Panc1 (cell line): Measurements from ENCODE around the gene PEX5L. TPM values are rescaled to one million over a fixed set of nuclear protein-coding genes. Genes with fewer than 3 reads are reported as not detected.

Experiments
- ATAC-seq: fragments of 200-7000 bp; cut with Tn5 transposase; 2 replicates; pipeline ENCODE4 v1.9.1; 2020; ENCODE audit warnings: mild to moderate bottlenecking, moderate library complexity
- BruUV-seq: library from RNA; stranded (reverse); fragments of 400-500 nt; replicated peaks from 2 replicates; lab custom pipeline; 2021; lab: Mats Ljungman, UMichigan
- CTCF ChIA-PET: fragments of 300-600 bp; sonication (Branson Sonifier 250); formaldehyde crosslinking; loops from one replicate; lab custom pipeline; 2022; ENCODE audit warnings: antibody characterized with exemption; lab: Charles Lee
- POLR2A ChIA-PET: fragments of 300-600 bp; sonication (Branson Sonifier 250); formaldehyde crosslinking; loops from one replicate; lab custom pipeline; 2022; ENCODE audit warnings: antibody characterized with exemption; lab: Charles Lee
- DNase-seq: peaks from one replicate; pipeline ENCODE4 v3.0.0-alpha.2; 2010; ENCODE audit warnings: low read depth, low spot score
- H3K27ac ChIP-seq: 2 replicates; pipeline ENCODE4 v1.5.1; 2011; ENCODE audit warnings: mild to moderate bottlenecking, low read length, inconsistent platforms
- H3K27me3 ChIP-seq: fragments of 200-500 bp; sonication (Bioruptor generic); 2 replicates; pipeline ENCODE4 v1.6.0; 2014; ENCODE audit warnings: low read length, inconsistent platforms; ENCODE audit not compliant: control insufficient read depth, insufficient read depth
- H3K36me3 ChIP-seq: fragments of 200-500 bp; sonication (Bioruptor generic); 2 replicates; pipeline ENCODE4 v1.5.1; 2014; ENCODE audit warnings: inconsistent platforms, mild to moderate bottlenecking, low read length, moderate library complexity; ENCODE audit not compliant: control insufficient read depth, insufficient read depth
- H3K4me1 ChIP-seq: 2 replicates; pipeline ENCODE4 v1.5.1; 2011; ENCODE audit warnings: inconsistent platforms, mild to moderate bottlenecking, low read length, moderate library complexity; ENCODE audit not compliant: control insufficient read depth, insufficient read depth
- H3K4me3 ChIP-seq, 2 experiments: 2 replicates each; pipeline ENCODE4 v1.5.1; 2011 to 2012; ENCODE audit warnings: low read depth in 2 of 2, low read length in 2 of 2, mild to moderate bottlenecking in 2 of 2, inconsistent platforms in 1 of 2, moderate library complexity in 1 of 2
- H3K9me3 ChIP-seq: fragments of 200-500 bp; sonication (Bioruptor generic); 2 replicates; pipeline ENCODE4 v1.5.1; 2014; ENCODE audit warnings: low read depth, mild to moderate bottlenecking, inconsistent platforms, low read length, moderate library complexity; ENCODE audit not compliant: control insufficient read depth, insufficient read depth
- CTCF ChIP-seq: fragments of 450-650 bp; IDR thresholded peaks from 2 replicates; pipeline ENCODE4 v1.5.1; 2017; ENCODE audit warnings: mild to moderate bottlenecking
- REST ChIP-seq, 2 experiments: IDR thresholded peaks; 2 replicates each; pipeline ENCODE4 v1.6.1; 2011 to 2012; ENCODE audit warnings: low read depth in 2 of 2, control low read depth in 1 of 2, low read length in 1 of 2, mild to moderate bottlenecking in 1 of 2, moderate library complexity in 1 of 2; ENCODE audit not compliant: insufficient read depth in 1 of 2
- in situ Hi-C: cut with HindIII; loops from 2 replicates; pipeline ENCODE4 v1.10.0; 2016; ENCODE audit warnings: low sequenced_read_pairs, low pct_unique_long_range_greater_than_20kb
- intact Hi-C: fragments of 100-400 bp; cut with micrococcal nuclease; formaldehyde crosslinking; loops from one replicate; pipeline ENCODE4 v1.10.0; 2022; ENCODE audit not compliant: unreplicated experiment
- total RNA-seq: library from RNA; stranded (reverse); gene quantifications from one replicate; pipeline ENCODE4 v1.2.1, GENCODE V29; 2021; ENCODE audit not compliant: unreplicated experiment

The PEX5L gene
- total RNA-seq, 1 experiment from 2014 or later, result 0.23 TPM

GRCh38 chr3:179853176-179853575 lies 183.6 kb downstream of the PEX5L start:
- no TSS peak for BruUV-seq

GRCh38 chr3:179852142-179852905 lies 184.4 kb downstream of the PEX5L start:
- no peaks in the 10 kb centered on the region for H3K9me3 ChIP-seq
- in situ Hi-C loops (no loop called here), intact Hi-C loops (no loop called here)
- DNase-seq (no peak), ATAC-seq (peak; percentile 42; the same call in 1 of the 2 replicates)
- no peaks in the 10 kb centered on the region for H3K27me3 ChIP-seq
- TF ChIP-seq CTCF (peak; percentile 22; the same call in 1 of the 2 replicates), REST (IDR thresholded peaks at IDR 0.05; ENCODE audit: insufficient read depth in 1 of 2, low read depth in 2 of 2, low read length in 1 of 2) (no peak)
- no peak overlapping the region for H3K27ac ChIP-seq
- ChIA-PET CTCF (no interaction called here), POLR2A (no interaction called here)
- no peaks in the 10 kb centered on the region for H3K4me1 ChIP-seq
- no TSS peak for BruUV-seq
- no peak overlapping the region for H3K4me3 ChIP-seq
- no peaks in the 10 kb centered on the region for H3K36me3 ChIP-seq

More at GRCh38 chr3:179853176-179853575, 183.6 kb downstream of the PEX5L start:
- Histone ChIP-seq H3K9me3 (no peaks in the 10 kb centered on the region), H3K36me3 (no peaks in the 10 kb centered on the region), H3K27me3 (no peaks in the 10 kb centered on the region), H3K4me1 (no peaks in the 10 kb centered on the region), H3K27ac (no peak overlapping the region), H3K4me3 (no peak overlapping the region)
- in situ Hi-C loops, result no loop called here
- no peak for DNase-seq
- ChIA-PET POLR2A (no interaction called here), CTCF (no interaction called here)
- no peak for TF ChIP-seq REST (IDR thresholded peaks at IDR 0.05; ENCODE audit: insufficient read depth in 1 of 2, low read depth in 2 of 2, low read length in 1 of 2)
- intact Hi-C loops, result no loop called here
- ATAC-seq, result no peak
